ENCODE measurements around the gene MMP2. TPM values are rescaled to one million over a fixed set of nuclear protein-coding genes. Genes with fewer than 3 reads are reported as not detected.

The MMP2 gene
- total RNA-seq, 1 experiment from 2014 or later, result 311 TPM

GRCh38 chr16:55513616-55514015 lies 34.6 kb downstream of the MMP2 start:
- in situ Hi-C loops (cut with HindIII; ENCODE audit: low pct_unique_long_range_greater_than_20kb, low sequenced_read_pairs) (no loop called here), intact Hi-C loops (cut with micrococcal nuclease; ENCODE audit: unreplicated experiment) (no loop called here)
- BruUV-seq (replicated peaks), result no TSS peak
- CTCF ChIA-PET, result no interaction called here
- H3K27me3 ChIP-seq (ENCODE audit: control insufficient read depth, insufficient read depth, low read length), result no peaks in the 10 kb centered on the region
- no peak for ATAC-seq
- DNase-seq (ENCODE audit: low read depth, low spot score), result no peak
- no peaks in the 10 kb centered on the region; the same call in 1 of the 2 replicates for H3K4me1 ChIP-seq (ENCODE audit: control insufficient read depth, insufficient read depth, low read length)
- H3K4me3 ChIP-seq (ENCODE audit: low read depth in 2 of 2, low read length in 2 of 2), result no peak overlapping the region
- H3K27ac ChIP-seq (ENCODE audit: low read length), result no peak overlapping the region
- POLR2A ChIA-PET, result interaction anchor here (0.6 kb wide), 1 partner anchor 15 kb away, joined by 5 read pairs; no protein-coding TSS in a partner anchor
- no peaks in the 10 kb centered on the region; the same call in 1 of the 2 replicates for H3K36me3 ChIP-seq (ENCODE audit: control insufficient read depth, insufficient read depth, low read length)
- H3K9me3 ChIP-seq (ENCODE audit: control insufficient read depth, insufficient read depth, low read depth, low read length), result peaks cover 14% of the 10 kb centered on the region; the same call in 1 of the 2 replicates
- no peak for TF ChIP-seq POLR2AphosphoS5 (IDR thresholded peaks at IDR 0.05; ENCODE audit: low read depth, low read length)
- peak; percentile 11; the same call in 1 of the 2 replicates for TF ChIP-seq CTCF (IDR thresholded peaks at IDR 0.05)
- no peak for TF ChIP-seq REST (IDR thresholded peaks at IDR 0.05; ENCODE audit: insufficient read depth in 1 of 2, low read depth in 2 of 2, low read length in 1 of 2)

- Histone ChIP-seq H3K36me3 (ENCODE audit: control insufficient read depth, insufficient read depth, low read length) (no peaks in the 10 kb centered on the region; the same call in 1 of the 2 replicates), H3K27me3 (ENCODE audit: control insufficient read depth, insufficient read depth, low read length) (no peaks in the 10 kb centered on the region), H3K27ac (ENCODE audit: low read length) (no peak overlapping the region), H3K4me1 (ENCODE audit: control insufficient read depth, insufficient read depth, low read length) (no peaks in the 10 kb centered on the region; the same call in 1 of the 2 replicates), H3K4me3 (ENCODE audit: low read depth in 2 of 2, low read length in 2 of 2) (no peak overlapping the region), H3K9me3 (ENCODE audit: control insufficient read depth, insufficient read depth, low read depth, low read length) (peaks cover 14% of the 10 kb centered on the region; the same call in 1 of the 2 replicates)
- no peak for ATAC-seq
- ChIA-PET POLR2A (interaction anchor here (0.6 kb wide), 1 partner anchor 1469 kb away, joined by 8 read pairs; no protein-coding TSS in a partner anchor), CTCF (no interaction called here)
- intact Hi-C loops (cut with micrococcal nuclease; ENCODE audit: unreplicated experiment) (no loop called here), in situ Hi-C loops (cut with HindIII; ENCODE audit: low pct_unique_long_range_greater_than_20kb, low sequenced_read_pairs) (no loop called here)
- no peak for DNase-seq (ENCODE audit: low read depth, low spot score)
- TF ChIP-seq CTCF (IDR thresholded peaks at IDR 0.05) (no peak), POLR2AphosphoS5 (IDR thresholded peaks at IDR 0.05; ENCODE audit: low read depth, low read length) (no peak), SIN3A (IDR thresholded peaks at IDR 0.05; ENCODE audit: borderline replicate concordance, insufficient read depth, low read depth, low read length) (no peak), REST (IDR thresholded peaks at IDR 0.05; ENCODE audit: insufficient read depth in 1 of 2, low read depth in 2 of 2, low read length in 1 of 2) (no peak), TCF7L2 (IDR thresholded peaks at IDR 0.05; ENCODE audit: low read depth, low read length) (no peak)
- no TSS peak for BruUV-seq (replicated peaks)
Observed at GRCh38 chr16:55515111-55515510, 36.1 kb downstream of the MMP2 start.
